HCT116 (cell line): ENCODE results near the gene GEMIN7. TPM values are rescaled to one million over a fixed set of nuclear protein-coding genes. Genes with fewer than 3 reads are reported as not detected.

Source experiments
- ATAC-seq: fragments of 200-7000 bp; cut with Tn5 transposase; 2 replicates; pipeline ENCODE4 v1.9.1; 2020; ENCODE audit warnings: mild to moderate bottlenecking, moderate library complexity
- BruUV-seq: library from RNA; stranded (reverse); fragments of 400-500 nt; replicated peaks from 2 replicates; lab custom pipeline; 2021; lab: Mats Ljungman, UMichigan
- CTCF ChIA-PET: fragments of 300-600 bp; sonication (Branson Sonifier 250); formaldehyde crosslinking; loops from one replicate; lab custom pipeline; 2021; ENCODE audit warnings: antibody characterized with exemption; lab: Charles Lee
- POLR2A ChIA-PET: fragments of 300-600, 350-600 bp; sonication (Branson Sonifier 250); formaldehyde crosslinking; loops from one replicate; lab custom pipeline; 2021; ENCODE audit warnings: antibody characterized with exemption; lab: Charles Lee
- RAD21 ChIA-PET, 2 experiments: fragments of 300-600 bp; sonication (Branson Sonifier 250); formaldehyde crosslinking; loops; one replicate each; lab custom pipeline; 2023; ENCODE audit warnings: low total read pairs in 2 of 2; ENCODE audit not compliant: uncharacterized antibody in 2 of 2, unreplicated experiment in 2 of 2, low non-redundant PET in 1 of 2; lab: Charles Lee
- DNase-seq: peaks from one replicate; pipeline ENCODE4 v3.0.0-alpha.2; 2010; ENCODE audit warnings: low read depth, low spot score
- H2AFZ ChIP-seq: fragments of 200-600 bp; shearing (Covaris generic), sonication (generic); 2 replicates; pipeline ENCODE4 v1.6.1; 2017; ENCODE audit warnings: low read depth, mixed run types, mixed read lengths, antibody characterized with exemption, low read length; ENCODE audit not compliant: poor library complexity, severe bottlenecking
- H3K27ac ChIP-seq: 2 replicates; pipeline ENCODE4 v1.5.1; 2012; ENCODE audit warnings: low read depth, low read length
- H3K27me3 ChIP-seq: fragments of 200-600 bp; sonication (generic); 2 replicates; pipeline ENCODE4 v1.6.1; 2016; ENCODE audit warnings: mixed run types, low read length, mixed read lengths; ENCODE audit not compliant: insufficient read depth
- H3K36me3 ChIP-seq, 2 experiments: fragments of 200-500 bp in 1 of 2; fragments of 200-600 bp in 1 of 2; sonication (Bioruptor generic) in 1 of 2; sonication (generic) in 1 of 2; 2 replicates each; pipeline versions ENCODE4 v1.5.1 to v1.6.1; 2014 to 2016; ENCODE audit warnings: low read length in 2 of 2, inconsistent platforms in 1 of 2, mixed read lengths in 1 of 2, mixed run types in 1 of 2; ENCODE audit not compliant: insufficient read depth in 2 of 2, control insufficient read depth in 1 of 2
- H3K4me1 ChIP-seq, 2 experiments: fragments of 200-600 bp in 1 of 2; sonication (generic) in 1 of 2; 2 replicates each; pipeline versions ENCODE4 v1.5.1 to v1.6.1; 2012 to 2017; ENCODE audit warnings: low read length in 2 of 2, inconsistent platforms in 1 of 2, mild to moderate bottlenecking in 1 of 2, mixed read lengths in 1 of 2, mixed run types in 1 of 2, moderate library complexity in 1 of 2; ENCODE audit not compliant: insufficient read depth in 2 of 2, control insufficient read depth in 1 of 2
- H3K4me2 ChIP-seq: fragments of 200-600 bp; sonication (generic); 2 replicates; pipeline ENCODE4 v1.6.1; 2017; ENCODE audit warnings: mixed run types, low read length, mixed read lengths
- H3K4me3 ChIP-seq, 2 experiments: fragments of 200-600 bp in 1 of 2; sonication (generic) in 1 of 2; replicated peaks in 1 of 2; 2 replicates each; pipeline ENCODE4 v1.5.1; 2011 to 2016; ENCODE audit warnings: low read length in 2 of 2, control low read depth in 1 of 2, low read depth in 1 of 2, mild to moderate bottlenecking in 1 of 2, mixed read lengths in 1 of 2, mixed run types in 1 of 2
- H3K79me2 ChIP-seq: fragments of 200-600 bp; sonication (generic); 2 replicates; pipeline ENCODE4 v1.6.1; 2017; ENCODE audit warnings: mild to moderate bottlenecking, mixed run types, low read length, moderate library complexity, mixed read lengths; ENCODE audit not compliant: insufficient read depth
- H3K9ac ChIP-seq: fragments of 200-600 bp; sonication (generic); 2 replicates; pipeline ENCODE4 v1.6.1; 2016; ENCODE audit warnings: low read length, mixed read lengths
- H3K9me2 ChIP-seq: fragments of 200-600 bp; sonication (generic), shearing (Covaris generic); 2 replicates; pipeline ENCODE4 v1.6.1; 2017; ENCODE audit warnings: mixed run types, mild to moderate bottlenecking, moderate library complexity; ENCODE audit not compliant: insufficient read depth
- H3K9me3 ChIP-seq, 2 experiments: fragments of 200-500 bp in 1 of 2; fragments of 200-600 bp in 1 of 2; sonication (Bioruptor generic) in 1 of 2; sonication (generic) in 1 of 2; 2 replicates each; pipeline ENCODE4 v1.6.1; 2014 to 2017; ENCODE audit warnings: low read length in 2 of 2, mixed read lengths in 2 of 2, inconsistent platforms in 1 of 2, low read depth in 1 of 2, mild to moderate bottlenecking in 1 of 2, mixed run types in 1 of 2, moderate library complexity in 1 of 2; ENCODE audit not compliant: control insufficient read depth in 1 of 2, insufficient read depth in 1 of 2
- H4K20me1 ChIP-seq: fragments of 200-600 bp; sonication (generic), shearing (Covaris generic); 2 replicates; pipeline ENCODE4 v1.6.1; 2017; ENCODE audit warnings: mixed run types, mild to moderate bottlenecking, moderate library complexity; ENCODE audit not compliant: insufficient read depth
- CEBPB ChIP-seq: IDR thresholded peaks from 2 replicates; pipeline ENCODE4 v1.6.1; 2012; ENCODE audit warnings: low read depth
- ELF1 ChIP-seq: IDR thresholded peaks from 2 replicates; pipeline ENCODE4 v1.6.1; 2012; ENCODE audit warnings: low read depth, borderline replicate concordance
- EZH2 ChIP-seq: fragments of 200-600 bp; sonication (generic); IDR thresholded peaks from 2 replicates; pipeline ENCODE4 v1.6.1; 2017; ENCODE audit warnings: antibody characterized with exemption, mixed run types
- FOSL1 ChIP-seq: IDR thresholded peaks from 2 replicates; pipeline ENCODE4 v1.6.1; 2012; ENCODE audit warnings: low read depth
- JUND ChIP-seq: IDR thresholded peaks from 2 replicates; pipeline ENCODE4 v1.6.1; 2012
- POLR2A ChIP-seq: IDR thresholded peaks from 2 replicates; pipeline ENCODE4 v1.7.0; 2011; ENCODE audit warnings: borderline replicate concordance; ENCODE audit not compliant: insufficient read depth, insufficient read length; ENCODE audit errors: extremely low read depth
- POLR2AphosphoS5 ChIP-seq: IDR thresholded peaks from 2 replicates; pipeline ENCODE4 v1.6.1; 2011; ENCODE audit warnings: mild to moderate bottlenecking, low read depth, low read length, moderate library complexity
- RAD21 ChIP-seq: IDR thresholded peaks from 2 replicates; pipeline ENCODE4 v1.6.1; 2012; ENCODE audit warnings: low read depth, mild to moderate bottlenecking
- SIN3A ChIP-seq: IDR thresholded peaks from 2 replicates; pipeline ENCODE4 v1.6.1; 2012; ENCODE audit warnings: low read depth
- SP1 ChIP-seq: IDR thresholded peaks from 2 replicates; pipeline ENCODE4 v1.6.1; 2012; ENCODE audit warnings: low read depth
- YY1 ChIP-seq: IDR thresholded peaks from 2 replicates; pipeline ENCODE4 v1.6.1; 2011; ENCODE audit warnings: low read length, low read depth, moderate library complexity, mild to moderate bottlenecking; ENCODE audit not compliant: insufficient replicate concordance; ENCODE audit errors: extremely low read depth
- ZFX ChIP-seq: fragments of 450-650 bp; IDR thresholded peaks from 2 replicates; pipeline ENCODE4 v1.6.1; 2017
- ZNF274 ChIP-seq: fragments of 200-500 bp; sonication (Bioruptor generic); IDR thresholded peaks from 2 replicates; pipeline ENCODE4 v1.6.1; 2014; ENCODE audit warnings: mild to moderate bottlenecking, low read depth, low read length, inconsistent platforms
- intact Hi-C: fragments of 100-400 bp; cut with micrococcal nuclease; formaldehyde crosslinking; loops from 2 replicates; pipeline ENCODE4 v1.10.0; 2022
- total RNA-seq: library from RNA; stranded (reverse); gene quantifications from one replicate; pipeline ENCODE4 v1.2.1, GENCODE V29; 2021; ENCODE audit not compliant: unreplicated experiment
- TF ChIP-seq, protein P1 (sequence below): IDR thresholded peaks from 2 replicates; pipeline ENCODE4 v1.6.1; 2012; ENCODE audit warnings: low read depth
- TF ChIP-seq, protein P2 (sequence below): IDR thresholded peaks from 2 replicates; pipeline ENCODE4 v1.6.1; 2012
- TF ChIP-seq, protein P3 (sequence below): IDR thresholded peaks from 2 replicates; pipeline ENCODE4 v1.6.1; 2012

Gene GEMIN7
- total RNA-seq, 1 experiment from 2014 or later: 35.4 TPM

DNA sequence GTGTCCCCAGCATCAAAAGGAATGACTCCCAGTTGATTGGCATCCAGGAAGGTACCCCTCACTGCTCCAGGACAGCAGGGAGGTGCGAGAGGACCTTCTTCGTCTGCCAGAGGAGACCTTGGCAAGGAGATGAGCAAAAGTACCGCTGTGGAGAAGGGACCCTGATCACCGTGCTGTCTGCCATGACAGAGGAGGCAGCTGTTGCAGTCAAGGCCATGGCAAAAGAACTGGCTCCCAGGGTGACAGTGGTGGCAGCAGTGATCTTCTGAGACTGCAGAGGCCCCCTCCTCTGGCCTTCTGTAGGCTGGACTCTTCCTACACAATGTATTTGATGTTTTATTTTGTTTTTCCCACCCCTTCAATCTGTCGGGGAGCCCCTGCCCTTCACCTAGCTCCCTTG, 49.7 kb downstream of the GEMIN7 start:
- intact Hi-C loops: no loop called here
- BruUV-seq: no TSS peak
- RAD21 ChIA-PET: no interaction called here
- H4K20me1 ChIP-seq: no peaks in the 10 kb centered on the region
- H3K36me3 ChIP-seq: no peaks in the 10 kb centered on the region
- H3K9me2 ChIP-seq: no peaks in the 10 kb centered on the region
- no peak overlapping the region for H3K9ac ChIP-seq
- CTCF ChIA-PET: no interaction called here
- no peak overlapping the region for H2AFZ ChIP-seq
- no peak overlapping the region for H3K4me3 ChIP-seq
- H3K4me2 ChIP-seq: no peak overlapping the region
- POLR2A ChIA-PET: no interaction called here
- no peaks in the 10 kb centered on the region for H3K27me3 ChIP-seq
- ATAC-seq: no peak
- TF ChIP-seq ZNF274: no peak
- TF ChIP-seq SP1: no peak
- no peak for TF ChIP-seq YY1
- TF ChIP-seq POLR2AphosphoS5: no peak
- TF ChIP-seq ELF1: no peak
- TF ChIP-seq FOSL1: no peak
- TF ChIP-seq RAD21: no peak
- no peak for TF ChIP-seq EZH2
- no peak for TF ChIP-seq ZFX
- TF ChIP-seq, protein P1, sequence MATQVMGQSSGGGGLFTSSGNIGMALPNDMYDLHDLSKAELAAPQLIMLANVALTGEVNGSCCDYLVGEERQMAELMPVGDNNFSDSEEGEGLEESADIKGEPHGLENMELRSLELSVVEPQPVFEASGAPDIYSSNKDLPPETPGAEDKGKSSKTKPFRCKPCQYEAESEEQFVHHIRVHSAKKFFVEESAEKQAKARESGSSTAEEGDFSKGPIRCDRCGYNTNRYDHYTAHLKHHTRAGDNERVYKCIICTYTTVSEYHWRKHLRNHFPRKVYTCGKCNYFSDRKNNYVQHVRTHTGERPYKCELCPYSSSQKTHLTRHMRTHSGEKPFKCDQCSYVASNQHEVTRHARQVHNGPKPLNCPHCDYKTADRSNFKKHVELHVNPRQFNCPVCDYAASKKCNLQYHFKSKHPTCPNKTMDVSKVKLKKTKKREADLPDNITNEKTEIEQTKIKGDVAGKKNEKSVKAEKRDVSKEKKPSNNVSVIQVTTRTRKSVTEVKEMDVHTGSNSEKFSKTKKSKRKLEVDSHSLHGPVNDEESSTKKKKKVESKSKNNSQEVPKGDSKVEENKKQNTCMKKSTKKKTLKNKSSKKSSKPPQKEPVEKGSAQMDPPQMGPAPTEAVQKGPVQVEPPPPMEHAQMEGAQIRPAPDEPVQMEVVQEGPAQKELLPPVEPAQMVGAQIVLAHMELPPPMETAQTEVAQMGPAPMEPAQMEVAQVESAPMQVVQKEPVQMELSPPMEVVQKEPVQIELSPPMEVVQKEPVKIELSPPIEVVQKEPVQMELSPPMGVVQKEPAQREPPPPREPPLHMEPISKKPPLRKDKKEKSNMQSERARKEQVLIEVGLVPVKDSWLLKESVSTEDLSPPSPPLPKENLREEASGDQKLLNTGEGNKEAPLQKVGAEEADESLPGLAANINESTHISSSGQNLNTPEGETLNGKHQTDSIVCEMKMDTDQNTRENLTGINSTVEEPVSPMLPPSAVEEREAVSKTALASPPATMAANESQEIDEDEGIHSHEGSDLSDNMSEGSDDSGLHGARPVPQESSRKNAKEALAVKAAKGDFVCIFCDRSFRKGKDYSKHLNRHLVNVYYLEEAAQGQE: no peak
- TF ChIP-seq, protein P2, sequence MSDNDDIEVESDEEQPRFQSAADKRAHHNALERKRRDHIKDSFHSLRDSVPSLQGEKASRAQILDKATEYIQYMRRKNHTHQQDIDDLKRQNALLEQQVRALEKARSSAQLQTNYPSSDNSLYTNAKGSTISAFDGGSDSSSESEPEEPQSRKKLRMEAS: no peak
- TF ChIP-seq JUND: no peak
- TF ChIP-seq, protein P3, sequence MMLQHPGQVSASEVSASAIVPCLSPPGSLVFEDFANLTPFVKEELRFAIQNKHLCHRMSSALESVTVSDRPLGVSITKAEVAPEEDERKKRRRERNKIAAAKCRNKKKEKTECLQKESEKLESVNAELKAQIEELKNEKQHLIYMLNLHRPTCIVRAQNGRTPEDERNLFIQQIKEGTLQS: no peak
- TF ChIP-seq POLR2A: no peak
- TF ChIP-seq SIN3A: no peak
- no peak for TF ChIP-seq CEBPB
- TF ChIP-seq, all 23 proteins: peak for 0
- DNase-seq: no peak
- no peaks in the 10 kb centered on the region for H3K9me3 ChIP-seq
- H3K27ac ChIP-seq: no peak overlapping the region
- peaks cover 12 to 23% of the 10 kb centered on the region in 2 experiments; a peak in 3 of 4 replicates for H3K4me1 ChIP-seq
- H3K79me2 ChIP-seq: peaks cover 59% of the 10 kb centered on the region
